Hematopoietic multipotent progenitor cell treated with erythropoietin and hydrocortisone succinate and interleukin-3 and kit ligand, for 15 days (in vitro differentiated cells): ENCODE measurements around the gene DUS3L.
"Not testable (repeated sequence)": the region's sequence is repeated elsewhere in the genome, so short reads cannot be mapped to it uniquely, and the experiment has no call there.

Experiments used
- DNase-seq: peaks from one replicate; pipeline ENCODE4 v3.0.0-alpha.2; 2015; ENCODE audit warnings: low spot score

DUS3L gene

DNA sequence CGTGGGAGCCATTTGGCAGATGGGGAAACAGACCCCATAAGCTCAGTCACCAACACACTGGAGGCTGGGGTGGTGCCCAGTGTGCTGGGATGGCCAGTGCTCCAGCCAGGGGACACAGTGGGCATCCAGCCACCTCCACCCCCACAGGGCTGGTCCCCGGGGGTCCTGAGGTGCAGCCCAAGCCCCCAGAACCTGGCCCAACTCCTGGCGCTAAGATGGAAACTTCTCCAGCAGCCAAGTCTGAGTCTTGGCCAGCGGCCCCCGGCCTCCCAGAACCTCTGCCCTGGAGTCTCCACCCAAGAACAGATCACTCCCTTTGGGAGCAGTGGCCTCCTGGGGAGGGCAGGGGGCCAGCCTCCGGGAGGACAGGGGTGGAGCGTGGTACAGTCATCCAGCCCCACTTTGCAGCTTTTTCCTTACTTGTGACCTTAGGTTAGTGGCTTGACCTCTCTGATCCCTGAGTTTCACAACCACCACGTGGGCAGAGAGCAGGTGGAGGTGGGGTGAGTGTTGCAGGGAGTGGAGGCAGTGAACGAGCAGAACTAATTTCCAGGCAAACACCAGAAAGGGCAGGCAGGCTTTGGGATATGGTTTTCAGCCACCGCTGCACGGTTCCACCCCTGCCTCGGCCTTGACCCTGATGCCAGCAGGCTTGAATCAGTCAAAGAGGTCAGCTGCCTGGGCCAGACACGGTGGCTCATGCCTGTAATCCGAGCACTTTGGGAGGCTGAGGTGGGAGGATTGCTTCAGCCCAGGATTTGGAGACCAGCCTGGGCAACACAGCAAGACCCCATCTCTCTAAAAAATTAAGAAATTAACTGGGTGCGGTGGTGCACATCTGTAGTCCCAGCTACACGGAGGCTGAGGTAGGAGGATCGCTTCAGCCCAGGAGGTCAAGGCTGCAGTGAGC lies 9.7 kb upstream of the DUS3L start:
- no peak for DNase-seq

- DNase-seq: peak; percentile 95
Measured at GRCh38 chr19:5799247-5800241, 8.6 kb upstream of the DUS3L start.

GRCh38 chr19:5798244-5798643 lies 7.3 kb upstream of the DUS3L start:
- DNase-seq: no peak

GRCh38 chr19:5795382-5795919 lies 4.5 kb upstream of the DUS3L start:
- no peak for DNase-seq

GRCh38 chr19:5793188-5793587 lies 2.2 kb upstream of the DUS3L start:
- DNase-seq: no peak

GRCh38 chr19:5792224-5792623 lies 1.3 kb upstream of the DUS3L start:
- DNase-seq: no peak

GRCh38 chr19:5789886-5790558 lies 941 bp downstream of the DUS3L start:
- DNase-seq: no peak

DNA sequence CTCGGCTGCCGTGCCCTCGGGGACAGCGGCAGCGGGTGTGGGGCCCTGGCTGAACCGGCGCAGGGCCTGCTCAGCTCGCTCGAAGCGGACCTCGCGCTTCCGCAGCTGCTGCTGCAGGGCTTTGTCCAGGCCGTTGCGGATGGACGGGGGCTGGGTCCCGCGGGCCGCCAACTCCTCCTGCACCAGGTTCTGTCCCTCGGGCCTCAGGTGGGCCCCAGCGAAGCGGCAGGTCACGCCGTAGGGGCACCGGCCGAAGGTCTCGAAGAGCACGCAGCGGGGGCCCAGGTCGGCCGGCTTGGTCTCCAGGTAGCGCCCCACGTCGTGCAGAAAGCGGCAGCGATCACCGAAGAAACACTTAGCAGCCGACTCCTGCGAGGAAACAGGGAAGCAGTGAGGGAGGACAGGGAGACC lies 1.6 kb downstream of the DUS3L start:
- no peak for DNase-seq

- no peak for DNase-seq
Measured at GRCh38 chr19:5788422-5788821, 2.5 kb downstream of the DUS3L start.

DNA sequence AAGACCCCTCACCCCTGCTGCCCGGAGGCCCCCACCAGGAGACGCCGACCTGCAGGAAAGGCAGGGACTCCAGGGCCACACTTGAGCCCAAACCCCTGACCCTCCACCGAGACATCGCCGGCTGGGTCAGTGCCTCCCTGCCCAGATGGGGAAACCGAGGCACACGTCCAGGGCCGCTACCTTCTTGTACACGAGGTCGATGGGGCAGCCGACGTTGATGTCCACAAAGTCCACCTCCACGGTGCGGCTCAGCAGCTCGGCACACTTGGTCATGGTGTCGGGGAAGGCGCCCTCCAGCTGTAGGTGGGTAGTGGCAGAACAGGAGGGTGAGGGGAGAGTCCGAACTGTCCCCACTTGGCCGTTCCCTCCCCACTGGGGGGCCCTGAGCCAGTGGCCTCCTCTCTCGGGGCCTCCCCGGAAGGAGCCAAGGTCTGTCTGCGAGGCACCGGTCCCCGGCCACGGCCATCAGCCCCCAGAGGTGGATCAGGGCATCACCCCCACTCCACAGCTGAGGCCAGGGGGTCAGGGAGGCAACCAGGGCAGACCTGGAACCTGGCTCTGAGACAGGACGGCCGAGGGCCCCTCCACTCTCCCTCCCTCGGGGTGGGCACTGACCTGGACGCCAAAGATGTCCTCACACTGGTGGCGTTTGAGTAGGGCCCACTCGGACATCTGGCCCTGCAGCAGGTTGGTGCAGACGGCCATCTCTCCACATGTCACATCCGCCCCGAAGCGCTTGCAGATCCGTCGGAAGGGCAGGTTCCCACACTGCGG lies 3.4 kb downstream of the DUS3L start:
- DNase-seq: no peak

GRCh38 chr19:5786593-5787408 lies 4.2 kb downstream of the DUS3L start:
- no peak for DNase-seq

DNA sequence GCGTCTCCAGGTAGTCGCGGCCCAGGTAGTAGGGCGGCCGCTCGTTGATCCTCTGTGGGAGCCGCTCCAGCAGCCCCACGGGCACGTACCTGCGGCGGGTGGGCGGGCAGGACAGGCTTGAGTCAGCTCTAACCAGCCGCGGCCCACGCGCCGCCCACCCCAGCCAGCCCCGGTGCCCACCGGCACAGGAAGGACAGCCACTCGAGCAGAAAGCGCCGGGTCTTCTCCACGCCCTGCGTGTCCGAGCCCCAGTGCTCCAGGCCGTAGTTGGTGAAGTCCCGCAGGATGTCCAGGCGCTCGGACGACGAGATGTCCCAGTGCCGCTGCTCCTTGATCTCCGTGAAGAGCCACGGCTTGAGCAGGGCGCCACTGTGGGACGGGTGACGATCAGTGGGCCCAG lies 5.5 kb downstream of the DUS3L start:
- no peak for DNase-seq

DNA sequence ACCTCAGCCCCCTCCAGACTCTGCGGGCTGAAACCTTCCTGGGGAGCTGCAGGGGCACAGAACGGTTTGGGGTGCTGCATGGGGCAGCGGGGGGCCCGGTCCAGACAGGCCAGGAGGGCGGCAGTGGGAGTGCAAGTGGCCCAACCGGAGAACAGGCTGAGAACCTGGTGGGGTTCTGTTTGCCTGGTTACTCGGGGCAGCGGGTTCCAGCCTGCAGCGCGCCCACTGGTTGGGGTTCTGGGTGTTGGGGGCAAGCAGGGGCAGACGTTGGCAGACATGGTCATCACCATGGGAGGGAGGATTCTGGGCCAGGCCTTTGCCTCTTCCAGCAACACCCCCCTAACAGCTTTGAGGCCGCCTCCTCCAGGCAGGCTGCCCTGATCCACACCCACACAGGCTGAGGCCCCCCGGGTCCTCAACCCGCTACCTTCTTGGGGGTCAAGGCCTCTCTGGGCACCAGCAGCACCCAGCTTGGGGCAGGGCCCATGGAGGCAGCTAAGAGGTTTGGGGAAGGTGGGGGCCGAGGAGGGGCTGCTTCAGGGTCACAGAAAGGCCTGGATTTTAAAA lies 6.3 kb downstream of the DUS3L start, which contains the start of gene PRR22:
Gene PRR22 (minus strand): TSS at position 166 of the 567 bp plus-strand sequence. CDS start 86 bp downstream, at position 80.
- no peak for DNase-seq

DNA sequence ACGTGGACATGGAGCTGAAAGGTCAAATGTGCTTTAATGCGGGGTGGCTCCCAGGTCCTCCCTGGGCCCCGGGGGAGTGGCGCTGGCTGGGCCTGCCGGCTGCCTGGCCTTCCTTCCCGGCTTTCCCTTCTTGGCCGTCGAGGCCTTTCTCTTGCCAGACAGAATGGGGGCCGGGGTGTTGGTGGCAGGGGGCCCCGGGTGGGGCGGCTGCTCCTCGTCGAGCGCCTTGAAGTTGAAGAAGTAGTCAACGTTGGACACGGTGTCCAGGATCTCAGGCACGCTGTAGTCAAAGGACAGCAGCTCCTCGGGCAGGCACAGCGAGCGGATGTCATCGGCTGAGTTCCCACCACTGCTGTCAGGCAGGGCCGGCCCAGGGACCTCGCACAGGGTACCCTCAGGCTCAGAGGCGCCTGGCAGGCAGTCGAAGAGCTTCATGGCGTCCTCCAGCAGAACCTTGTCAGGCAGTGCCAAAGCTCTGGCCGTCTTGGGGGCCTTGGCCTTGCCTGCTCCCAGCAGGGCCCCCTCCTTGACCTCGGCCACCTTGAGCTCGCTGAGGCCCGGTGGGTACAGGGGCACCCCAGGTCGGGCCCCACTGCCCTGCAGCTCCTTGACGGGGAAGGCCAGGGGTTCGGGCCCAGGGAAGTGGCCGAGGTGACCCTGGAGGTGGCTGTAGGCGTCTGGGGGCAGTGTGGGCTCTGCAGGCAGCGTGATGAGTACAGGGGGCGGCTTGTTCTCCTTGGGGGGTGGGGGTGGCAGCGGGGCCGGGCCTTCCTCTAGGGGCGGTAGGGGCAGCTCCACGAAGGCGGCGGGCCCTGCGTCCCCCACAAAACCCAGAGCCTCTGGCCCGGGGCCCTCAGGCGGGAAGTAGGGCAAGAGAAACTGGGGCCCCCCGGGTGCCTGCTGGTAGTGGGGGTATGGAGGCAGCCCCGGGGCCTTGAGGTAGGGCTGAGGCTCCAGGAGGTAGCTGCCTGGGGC lies 7.7 kb downstream of the DUS3L start:
- DNase-seq: no peak

DNA sequence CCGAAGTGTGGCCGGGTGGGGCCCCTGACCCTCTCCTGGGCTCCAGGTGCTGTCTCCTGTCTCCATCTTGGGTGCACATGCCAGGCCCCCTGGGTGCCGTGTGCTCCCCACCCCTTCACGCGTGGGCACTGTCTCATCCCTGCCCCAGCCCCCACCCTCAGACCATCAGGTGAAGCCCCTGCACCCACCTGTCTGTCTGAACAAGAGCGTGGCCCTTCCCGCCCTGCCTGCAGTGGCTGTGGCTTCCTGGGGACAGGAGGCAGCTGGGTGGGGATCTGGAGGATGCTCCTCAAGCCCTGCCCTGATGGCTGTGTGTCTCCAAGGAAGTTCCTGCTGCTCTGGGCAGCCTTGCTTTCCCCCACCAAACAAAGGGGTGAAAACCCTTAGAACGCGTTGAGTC lies 8.6 kb downstream of the DUS3L start:
- DNase-seq: no peak

DNA sequence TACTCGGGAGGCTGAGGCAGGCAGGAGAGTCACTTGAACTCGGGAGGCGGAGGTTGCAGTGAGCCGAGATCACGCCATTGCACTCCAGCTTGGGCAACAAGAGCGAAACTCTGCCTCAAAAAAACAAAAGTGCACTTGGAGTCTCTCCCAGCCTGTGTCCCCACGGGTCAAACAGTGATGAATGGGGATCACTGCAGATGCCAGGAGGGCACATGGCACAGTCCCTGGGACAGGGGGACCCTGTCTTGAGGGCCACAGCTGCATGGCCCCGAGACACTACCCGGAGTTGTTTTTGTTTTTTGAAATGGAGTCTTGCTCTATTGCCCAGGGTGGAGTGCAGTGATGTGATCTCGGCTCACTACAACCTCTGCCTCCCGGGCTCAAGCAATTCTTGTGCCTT lies 10.0 kb downstream of the DUS3L start:
- DNase-seq: not testable (repeated sequence)

- no peak for DNase-seq
Measured at GRCh38 chr19:5778402-5778801, 12.6 kb downstream of the DUS3L start.

DNA sequence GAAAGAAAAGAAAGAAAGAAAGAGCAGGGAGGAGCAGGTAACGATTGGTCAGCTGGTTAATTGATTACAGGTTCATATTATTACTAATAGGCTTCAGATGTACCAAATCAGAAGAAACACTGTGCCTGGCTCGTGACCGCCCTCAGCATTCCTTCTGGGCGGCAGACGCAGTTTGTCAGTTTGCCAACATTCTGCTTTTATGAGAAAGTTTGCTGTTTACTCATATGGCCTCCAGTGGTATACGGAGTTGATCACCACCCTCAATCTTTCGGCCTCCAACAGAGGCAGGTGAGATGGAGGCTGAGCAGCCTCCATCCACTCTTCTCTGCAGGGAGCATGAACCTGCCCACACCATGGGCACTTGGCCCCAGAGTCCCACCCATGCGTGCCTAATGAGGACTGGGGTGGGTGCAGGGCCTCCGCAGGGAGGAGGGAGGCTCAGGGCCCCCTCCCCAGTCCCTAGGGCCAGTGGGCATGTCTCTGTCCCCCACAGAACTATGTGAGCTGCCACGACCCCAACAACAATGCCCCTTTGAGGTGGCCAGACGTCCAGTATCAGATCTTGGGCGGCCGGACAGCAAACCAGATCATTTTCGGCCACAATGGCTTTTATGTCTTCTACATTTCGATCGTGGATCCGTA lies 15.2 kb downstream of the DUS3L start:
- no peak for DNase-seq
